Activated CD8-positive, alpha-beta memory T cell treated with anti-CD3 and anti-CD28 coated beads for 48 hours (primary cell): ENCODE results near the gene RSPH3.
A peak's percentile ranks its signal among the peaks of the same experiment; 100 is the strongest.
"Not testable (repeated sequence)": the region's sequence is repeated elsewhere in the genome, so short reads cannot be mapped to it uniquely, and the experiment has no call there.

ENCODE experiments used
- DNase-seq, 3 experiments: peaks; one replicate each; pipeline ENCODE4 v3.0.0-alpha.2; 2020; ENCODE audit warnings: low read depth in 2 of 3, low spot score in 2 of 3

Gene RSPH3

GRCh38 chr6:158999666-159000403, at the start of gene RSPH3:
Gene RSPH3, minus strand, starts transcription at chr6:159000202. Its CDS starts 652 bp downstream, at chr6:158999550.
- peak; percentile 81 to 89 (median 85) for DNase-seq

- DNase-seq: no peak
Observed at GRCh38 chr6:159047891-159048685, 48.1 kb upstream of the RSPH3 start.

- DNase-seq: no peak
Observed at GRCh38 chr6:159045801-159046200, 45.8 kb upstream of the RSPH3 start.

- DNase-seq: peak in 2 of 3 experiments; percentile 54 to 62
Observed at GRCh38 chr6:159044899-159045727, 45.1 kb upstream of the RSPH3 start, which contains the start of gene TAGAP. Gene TAGAP, minus strand, starts transcription at chr6:159044991. Its CDS starts 845 bp downstream, at chr6:159044146.

- DNase-seq: no peak
Observed at GRCh38 chr6:159043947-159044346, 43.9 kb upstream of the RSPH3 start.

- DNase-seq: no peak
Observed at GRCh38 chr6:159043251-159043650, 43.2 kb upstream of the RSPH3 start.

GRCh38 chr6:159042826-159043181, 42.8 kb upstream of the RSPH3 start:
- DNase-seq: no peak

GRCh38 chr6:159042003-159042825, 42.2 kb upstream of the RSPH3 start:
- peak in 1 of 3 experiments; percentile 50 for DNase-seq

GRCh38 chr6:159041181-159041580, 41.2 kb upstream of the RSPH3 start:
- DNase-seq: no peak

- DNase-seq: no peak
Observed at GRCh38 chr6:159039885-159040258, 39.9 kb upstream of the RSPH3 start.

GRCh38 chr6:159038914-159039884, 39.2 kb upstream of the RSPH3 start:
- no peak for DNase-seq

GRCh38 chr6:159038318-159038717, 38.3 kb upstream of the RSPH3 start:
- DNase-seq: not testable (repeated sequence)

- no peak for DNase-seq
Observed at GRCh38 chr6:159037756-159038290, 37.8 kb upstream of the RSPH3 start.

GRCh38 chr6:159036673-159037072, 36.7 kb upstream of the RSPH3 start:
- no peak for DNase-seq

GRCh38 chr6:159035891-159036290, 35.9 kb upstream of the RSPH3 start:
- DNase-seq: no peak

- DNase-seq: no peak
Observed at GRCh38 chr6:159033160-159034049, 33.4 kb upstream of the RSPH3 start.

- no peak for DNase-seq
Observed at GRCh38 chr6:159031846-159032245, 31.8 kb upstream of the RSPH3 start.

GRCh38 chr6:159030168-159030567, 30.2 kb upstream of the RSPH3 start:
- DNase-seq: no peak
